ENCODE data around the gene NCK1. TPM values are rescaled to one million over a fixed set of nuclear protein-coding genes. Genes with fewer than 3 reads are reported as not detected.

The NCK1 gene
- total and polyA plus RNA-seq, 12 donors, result 7.6 to 31.8 (median 21.0) TPM

DNA sequence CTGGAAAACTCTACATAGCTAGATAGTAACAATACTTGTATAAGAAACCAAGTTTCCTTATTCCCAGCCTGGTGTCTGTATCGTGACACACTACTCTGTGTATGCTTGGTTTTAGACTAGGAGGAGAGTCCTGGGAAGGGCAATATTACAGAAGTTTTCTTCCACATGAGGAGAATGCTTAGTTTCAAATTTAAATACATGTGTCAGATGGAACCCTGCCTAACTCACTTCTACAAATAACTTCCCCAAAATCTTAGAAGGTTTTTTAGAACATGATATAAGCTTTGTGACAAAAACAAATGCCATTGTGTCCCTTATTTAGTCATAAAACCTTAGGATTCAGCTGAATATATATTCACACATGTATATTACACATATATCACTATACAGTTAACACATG, 88.6 kb downstream of the NCK1 start:
- 89 to 91% methylated on average over 1 of the region's 1 CpG for WGBS, 2 donors
- ATAC-seq (peak in 1 of 8 donors; percentile 28), DNase-seq (no peak)
- TF ChIP-seq CTCF (IDR thresholded peaks at IDR 0.05), result no peak
- intact Hi-C loops (cut with DNase I), result no loop called here
- Histone ChIP-seq H3K27ac (no peak overlapping the region), H3K9me3 (no peaks in the 10 kb centered on the region), H3K27me3 (no peaks in the 10 kb centered on the region), H3K4me1 (peaks cover 0 to 47% (median 18%) of the 10 kb centered on the region in 9 donors), H3K4me3 (no peak overlapping the region), H3K36me3 (peaks cover 0 to 30% (median 5%) of the 10 kb centered on the region in 9 donors)

DNA sequence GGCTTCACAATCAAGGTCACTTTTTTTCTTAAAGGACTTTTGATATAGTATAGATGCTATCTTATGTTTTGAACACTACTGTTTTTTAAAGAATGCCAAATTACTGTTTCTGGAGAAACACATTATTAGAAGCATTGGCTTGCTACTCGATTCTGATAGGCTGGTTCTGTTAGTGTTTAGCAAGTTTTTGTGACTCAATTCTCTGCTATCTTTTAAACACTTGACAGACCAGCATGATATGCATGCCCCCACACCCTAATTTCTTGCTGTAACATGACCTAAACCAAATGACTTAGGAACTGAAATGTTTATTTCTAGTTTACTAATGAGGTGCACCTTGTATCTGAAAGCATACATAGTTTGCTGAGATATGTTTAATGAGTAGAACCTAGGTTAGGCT, 90.3 kb downstream of the NCK1 start:
- intact Hi-C loops (cut with DNase I), result no loop called here
- no peak for ATAC-seq
- WGBS, 2 donors, result 68 to 76% methylated on average over 1 of the region's 1 CpG

GRCh38 chr3:136954251-136954650, 92.2 kb downstream of the NCK1 start:
- Histone ChIP-seq H3K36me3 (no peaks in the 10 kb centered on the region), H3K4me3 (no peak overlapping the region), H3K27ac (no peak overlapping the region), H3K27me3 (no peaks in the 10 kb centered on the region), H3K4me1 (peaks cover 0 to 27% (median 10%) of the 10 kb centered on the region in 9 donors), H3K9me3 (no peaks in the 10 kb centered on the region)
- ATAC-seq (no peak), DNase-seq (no peak)
- intact Hi-C loops (cut with DNase I), result no loop called here
- WGBS, 2 donors, result 94 to 98% methylated on average over 2 of the region's 2 CpGs
- TF ChIP-seq CTCF (IDR thresholded peaks at IDR 0.05), result no peak

More for the DNA sequence above, 90.3 kb downstream of the NCK1 start:
- Histone ChIP-seq H3K27me3 (no peaks in the 10 kb centered on the region), H3K36me3 (peaks cover 0 to 15% (median 0%) of the 10 kb centered on the region in 9 donors), H3K9me3 (no peaks in the 10 kb centered on the region), H3K27ac (no peak overlapping the region), H3K4me1 (peaks cover 0 to 40% (median 18%) of the 10 kb centered on the region in 9 donors), H3K4me3 (no peak overlapping the region)
- no peak for TF ChIP-seq CTCF (IDR thresholded peaks at IDR 0.05)
- DNase-seq, result no peak

DNA sequence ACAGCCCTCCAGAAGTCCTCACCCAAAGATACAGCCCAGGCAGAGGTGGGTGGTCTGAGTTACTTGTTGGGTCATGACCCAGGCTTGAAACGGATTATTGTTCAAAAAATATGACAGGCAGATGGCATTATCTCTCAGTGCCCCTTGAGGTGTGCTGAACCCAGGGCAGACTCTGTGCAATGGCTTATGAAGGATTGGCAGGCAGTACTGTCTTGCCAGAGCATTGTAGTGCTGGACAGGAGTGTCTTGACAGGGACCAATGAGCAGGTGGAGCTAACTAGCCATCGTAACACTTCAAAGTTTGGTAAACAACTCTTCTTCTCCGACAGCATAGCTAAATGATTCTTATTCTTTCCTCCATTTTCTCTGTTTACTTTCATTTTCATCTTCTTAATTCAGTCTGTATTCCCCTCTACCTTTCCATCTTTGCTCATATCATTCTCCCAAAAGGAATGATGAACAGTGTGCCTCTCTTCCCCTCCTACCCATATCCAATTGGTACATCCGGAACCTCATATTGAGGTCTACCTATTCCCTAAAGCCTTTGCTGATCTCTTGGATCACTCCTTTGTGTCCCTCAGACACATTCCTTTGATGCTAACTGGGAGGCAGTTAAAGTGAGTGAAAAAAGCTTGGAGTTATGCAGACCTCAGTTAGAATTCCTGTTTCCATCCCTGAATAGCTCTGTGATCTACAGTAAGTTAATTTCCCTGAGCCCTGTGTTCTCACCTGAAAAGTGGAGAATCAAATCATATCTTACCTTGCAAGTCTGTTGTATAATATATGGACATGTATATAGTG, 93.2 kb downstream of the NCK1 start:
- no peak for TF ChIP-seq CTCF (IDR thresholded peaks at IDR 0.05)
- H3K9me3 ChIP-seq, result no peaks in the 10 kb centered on the region
- no peak overlapping the region for H3K27ac ChIP-seq
- no peak overlapping the region for H3K4me3 ChIP-seq
- H3K27me3 ChIP-seq, result no peaks in the 10 kb centered on the region
- peaks cover 0 to 18% (median 2%) of the 10 kb centered on the region in 9 donors for H3K4me1 ChIP-seq
- no peaks in the 10 kb centered on the region for H3K36me3 ChIP-seq
- DNase-seq (no peak), ATAC-seq (no peak)
- 88 to 89% methylated on average over 4 of the region's 4 CpGs for WGBS, 2 donors
- intact Hi-C loops (cut with DNase I), result no loop called here

Data from heart right ventricle (tissue), 16 donors.